Coronary artery (tissue), 2 donors: ENCODE results near the gene GPR137.

ENCODE experiments used
- DNase-seq: peaks from one replicate; pipeline ENCODE4 v3.0.0-alpha.2; 2017; ENCODE audit warnings: low spot score
- H3K27ac ChIP-seq, 2 donors: fragments of 200-600 bp; sonication (generic); one replicate each; pipeline ENCODE4 v1.5.1; 2016 to 2019
- H3K4me3 ChIP-seq: fragments of 200-600 bp; sonication (generic); 2 replicates; pipeline ENCODE4 v1.5.1; 2016; ENCODE audit warnings: mild to moderate bottlenecking, moderate library complexity
- CTCF ChIP-seq: fragments of 200-600 bp; sonication (generic); IDR thresholded peaks from one replicate; pipeline ENCODE4 v1.5.1; 2019; ENCODE audit warnings: antibody characterized with exemption

GPR137 gene

GRCh38 chr11:64283092-64283491, 2.6 kb upstream of the GPR137 start:
- no peak overlapping the region for H3K4me3 ChIP-seq
- H3K27ac ChIP-seq: no peak overlapping the region
- no peak for DNase-seq
- no peak for TF ChIP-seq CTCF

GRCh38 chr11:64284048-64284961, 1.3 kb upstream of the GPR137 start, which contains the start of gene BAD:
BAD (minus strand) TSS chr11:64284665; CDS start chr11:64284368, 297 bp downstream.
- no peak for TF ChIP-seq CTCF
- peak; percentile 95 for DNase-seq
- H3K27ac ChIP-seq: peak within 1 kb of the TSS; percentile 89 to 97
- peak within 1 kb of the TSS; percentile 84 for H3K4me3 ChIP-seq

GRCh38 chr11:64285885-64286800, 495 bp downstream of the GPR137 start:
- peak overlapping the region; percentile 89 to 97 for H3K27ac ChIP-seq
- no peak for DNase-seq
- peak overlapping the region; percentile 84 for H3K4me3 ChIP-seq
- TF ChIP-seq CTCF: no peak

GRCh38 chr11:64286801-64287159, 1.1 kb downstream of the GPR137 start:
- Histone ChIP-seq H3K27ac (no peak overlapping the region), H3K4me3 (no peak overlapping the region)
- no peak for DNase-seq
- TF ChIP-seq CTCF: no peak

- Histone ChIP-seq H3K27ac (no peak overlapping the region), H3K4me3 (no peak overlapping the region)
- TF ChIP-seq CTCF: no peak
- no peak for DNase-seq
These were observed 2.2 kb downstream of the GPR137 start for GRCh38 chr11:64287676-64288352.

GRCh38 chr11:64288353-64288750, 2.7 kb downstream of the GPR137 start:
- DNase-seq: no peak
- no peak overlapping the region for H3K27ac ChIP-seq
- TF ChIP-seq CTCF: no peak
- no peak overlapping the region for H3K4me3 ChIP-seq
